RPMI8226 (cell line): ENCODE measurements around the gene NT5E.
"Not testable (repeated sequence)": the region's sequence is repeated elsewhere in the genome, so short reads cannot be mapped to it uniquely, and the experiment has no call there.

Experiments used
- DNase-seq: peaks from one replicate; pipeline ENCODE4 v3.0.0-alpha.2; 2015

Gene NT5E

GRCh38 chr6:85494547-85495536, 45.0 kb downstream of the NT5E start:
- no peak for DNase-seq

- DNase-seq: no peak
These were observed 46.2 kb downstream of the NT5E start for GRCh38 chr6:85496009-85496579.

- DNase-seq: no peak
These were observed 47.0 kb downstream of the NT5E start for GRCh38 chr6:85496856-85497255.

GRCh38 chr6:85498596-85499258, 48.8 kb downstream of the NT5E start:
- DNase-seq: peak; percentile 77

- DNase-seq: no peak
These were observed 56.7 kb downstream of the NT5E start for GRCh38 chr6:85506441-85507093.

- DNase-seq: no peak
These were observed 66.3 kb downstream of the NT5E start for GRCh38 chr6:85516168-85516567.

GRCh38 chr6:85524281-85524680, 74.4 kb downstream of the NT5E start:
- not testable (repeated sequence) for DNase-seq

- no peak for DNase-seq
These were observed 87.2 kb downstream of the NT5E start for GRCh38 chr6:85537055-85537494.

- DNase-seq: no peak
These were observed 94.9 kb downstream of the NT5E start for GRCh38 chr6:85544776-85545175.
